Breast epithelium (tissue), 3 donors: ENCODE measurements around the gene CREB3L2.

Source experiments
- CTCF ChIP-seq, 3 donors: fragments of 450-650 bp; IDR thresholded peaks; one replicate each; pipeline ENCODE4 v1.5.1; 2016 to 2017; ENCODE audit warnings: antibody characterized with exemption in 3 of 3, mild to moderate bottlenecking in 3 of 3, moderate library complexity in 3 of 3
- POLR2A ChIP-seq: fragments of 450-650 bp; IDR thresholded peaks from one replicate; pipeline ENCODE4 v1.6.1; 2016; ENCODE audit warnings: antibody characterized with exemption, mild to moderate bottlenecking, moderate library complexity

- TF ChIP-seq CTCF (IDR thresholded peaks at IDR 0.05) (no peak), POLR2A (no peak)
Observed at GRCh38 chr7:138023618-138024342, 21.9 kb upstream of the CREB3L2 start.
